HG02623 (cell line): Measurements from ENCODE around the gene MSH6.
A peak's percentile ranks its signal among the peaks of the same experiment; 100 is the strongest.

Experiments used
- ATAC-seq: cut with Tn5 transposase; IDR thresholded peaks from one replicate; pipeline ENCODE4 v1.9.1; 2021; ENCODE audit warnings: moderate library complexity; ENCODE audit not compliant: unreplicated experiment

The MSH6 gene, protein sequence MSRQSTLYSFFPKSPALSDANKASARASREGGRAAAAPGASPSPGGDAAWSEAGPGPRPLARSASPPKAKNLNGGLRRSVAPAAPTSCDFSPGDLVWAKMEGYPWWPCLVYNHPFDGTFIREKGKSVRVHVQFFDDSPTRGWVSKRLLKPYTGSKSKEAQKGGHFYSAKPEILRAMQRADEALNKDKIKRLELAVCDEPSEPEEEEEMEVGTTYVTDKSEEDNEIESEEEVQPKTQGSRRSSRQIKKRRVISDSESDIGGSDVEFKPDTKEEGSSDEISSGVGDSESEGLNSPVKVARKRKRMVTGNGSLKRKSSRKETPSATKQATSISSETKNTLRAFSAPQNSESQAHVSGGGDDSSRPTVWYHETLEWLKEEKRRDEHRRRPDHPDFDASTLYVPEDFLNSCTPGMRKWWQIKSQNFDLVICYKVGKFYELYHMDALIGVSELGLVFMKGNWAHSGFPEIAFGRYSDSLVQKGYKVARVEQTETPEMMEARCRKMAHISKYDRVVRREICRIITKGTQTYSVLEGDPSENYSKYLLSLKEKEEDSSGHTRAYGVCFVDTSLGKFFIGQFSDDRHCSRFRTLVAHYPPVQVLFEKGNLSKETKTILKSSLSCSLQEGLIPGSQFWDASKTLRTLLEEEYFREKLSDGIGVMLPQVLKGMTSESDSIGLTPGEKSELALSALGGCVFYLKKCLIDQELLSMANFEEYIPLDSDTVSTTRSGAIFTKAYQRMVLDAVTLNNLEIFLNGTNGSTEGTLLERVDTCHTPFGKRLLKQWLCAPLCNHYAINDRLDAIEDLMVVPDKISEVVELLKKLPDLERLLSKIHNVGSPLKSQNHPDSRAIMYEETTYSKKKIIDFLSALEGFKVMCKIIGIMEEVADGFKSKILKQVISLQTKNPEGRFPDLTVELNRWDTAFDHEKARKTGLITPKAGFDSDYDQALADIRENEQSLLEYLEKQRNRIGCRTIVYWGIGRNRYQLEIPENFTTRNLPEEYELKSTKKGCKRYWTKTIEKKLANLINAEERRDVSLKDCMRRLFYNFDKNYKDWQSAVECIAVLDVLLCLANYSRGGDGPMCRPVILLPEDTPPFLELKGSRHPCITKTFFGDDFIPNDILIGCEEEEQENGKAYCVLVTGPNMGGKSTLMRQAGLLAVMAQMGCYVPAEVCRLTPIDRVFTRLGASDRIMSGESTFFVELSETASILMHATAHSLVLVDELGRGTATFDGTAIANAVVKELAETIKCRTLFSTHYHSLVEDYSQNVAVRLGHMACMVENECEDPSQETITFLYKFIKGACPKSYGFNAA (N-terminal part only)

GRCh38 chr2:47782671-47783485, at the start of gene MSH6:
MSH6 (plus strand) TSS chr2:47783145; CDS start chr2:47783234, 89 bp downstream.
- peak; percentile 79 for ATAC-seq

GRCh38 chr2:47735136-47735869, 47.6 kb upstream of the MSH6 start:
- ATAC-seq, result no peak

GRCh38 chr2:47735912-47736311, 47.0 kb upstream of the MSH6 start:
- ATAC-seq, result no peak

DNA sequence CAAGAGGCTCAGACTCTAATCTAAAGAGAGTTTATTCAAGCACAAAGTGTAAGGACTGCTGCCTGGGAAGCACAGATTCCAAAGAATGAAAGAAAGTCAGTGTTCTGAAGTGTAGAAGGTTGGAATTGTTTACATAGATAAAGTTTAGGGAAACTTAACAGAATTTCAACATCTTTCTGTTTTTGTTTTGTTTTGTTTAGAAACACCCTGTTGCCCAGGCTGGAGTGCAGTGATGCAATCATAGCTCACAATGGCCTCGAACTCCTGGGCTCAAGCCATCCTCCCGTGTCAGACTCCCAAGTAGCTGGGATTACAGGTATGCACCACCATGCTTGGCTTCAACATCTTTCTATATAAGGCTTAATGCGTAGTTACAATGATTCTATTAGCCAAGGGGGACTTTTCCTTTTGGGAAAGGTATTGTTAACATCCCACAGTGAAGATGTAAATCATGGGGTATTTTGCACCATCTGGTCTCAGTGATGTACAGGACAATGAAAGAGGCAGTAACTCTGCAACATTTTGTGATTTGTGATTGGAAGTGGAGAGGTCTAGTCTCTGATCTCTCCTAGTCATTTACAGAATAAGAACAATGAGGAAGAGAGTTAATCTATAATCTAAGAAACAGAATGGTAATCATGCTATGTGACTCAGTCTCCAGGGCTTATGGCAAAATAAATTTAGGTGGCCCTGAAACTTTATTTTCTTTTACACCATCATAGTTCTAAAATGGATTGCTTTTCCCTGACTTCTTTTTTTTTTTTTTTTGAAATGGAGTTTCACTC, 45.6 kb upstream of the MSH6 start:
- no peak for ATAC-seq

- ATAC-seq, result no peak
Observed at GRCh38 chr2:47738331-47738730, 44.6 kb upstream of the MSH6 start.

GRCh38 chr2:47741101-47741500, 41.8 kb upstream of the MSH6 start:
- ATAC-seq, result no peak

DNA sequence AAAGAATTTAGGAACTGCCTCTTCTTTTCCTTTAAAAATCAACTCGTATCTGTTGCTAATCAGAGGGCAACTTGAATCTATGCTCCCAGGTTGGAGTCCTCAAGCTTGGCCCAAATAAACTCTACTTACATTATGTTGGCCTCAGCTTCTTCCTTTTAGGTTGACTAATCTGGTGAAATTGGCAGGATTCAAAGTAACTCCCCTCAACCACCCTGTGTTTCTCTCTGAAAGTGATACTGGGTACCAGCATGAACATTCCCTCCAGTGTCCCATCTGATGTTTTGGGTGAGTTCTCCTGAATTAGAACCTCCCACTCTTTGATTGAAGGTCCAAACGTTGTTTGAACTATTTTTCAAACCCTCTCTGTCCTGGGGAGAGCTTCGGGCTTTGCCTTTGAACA, 41.3 kb upstream of the MSH6 start:
- ATAC-seq, result no peak

DNA sequence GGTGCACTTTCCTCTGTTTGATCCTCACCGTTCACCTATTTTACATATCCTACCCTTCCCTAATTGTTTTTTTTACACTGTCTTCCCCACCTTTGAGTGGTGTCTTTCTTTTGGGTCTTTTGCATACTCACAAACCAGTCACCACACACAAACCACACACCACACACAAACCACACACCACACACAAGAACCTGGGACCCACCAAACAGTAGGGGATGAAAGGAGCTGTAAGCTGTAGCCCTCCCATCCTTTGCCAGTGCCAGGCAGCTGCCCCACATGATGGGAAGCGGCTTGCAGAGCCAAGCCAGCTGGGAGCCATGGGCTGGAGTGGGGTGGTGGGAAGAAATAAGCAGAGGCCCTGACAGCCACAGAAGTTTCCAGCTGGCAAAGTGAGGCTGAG, 38.9 kb upstream of the MSH6 start:
- no peak for ATAC-seq

GRCh38 chr2:47747878-47748277, 35.1 kb upstream of the MSH6 start:
- ATAC-seq, result no peak

DNA sequence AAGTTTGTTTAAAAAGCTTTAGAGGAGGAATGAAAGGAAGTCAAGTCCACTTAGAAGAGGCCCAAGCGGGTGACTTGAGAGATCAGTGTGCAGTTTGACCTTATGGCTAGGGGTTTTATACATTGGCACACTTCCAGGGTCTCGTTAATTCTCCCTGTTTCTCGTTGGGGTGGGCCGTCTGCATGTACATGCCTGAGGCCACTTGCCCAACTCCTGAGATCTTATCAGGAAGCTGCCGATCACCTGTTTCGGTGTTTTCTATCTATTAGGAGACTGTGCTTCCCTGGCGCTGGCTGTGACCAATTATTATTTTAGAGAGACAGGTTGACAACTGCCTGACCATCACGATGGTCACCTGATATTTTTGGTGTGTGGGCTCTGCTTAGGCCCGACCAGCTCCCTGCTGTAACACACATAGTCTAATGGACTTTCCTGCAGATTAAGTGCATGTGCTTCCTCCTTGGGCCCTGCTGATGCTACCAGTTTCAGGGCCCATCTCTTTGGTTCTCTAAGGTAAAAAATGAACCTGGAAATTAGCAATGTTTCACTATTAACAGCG, 31.0 kb upstream of the MSH6 start:
- peak; percentile 33 for ATAC-seq

GRCh38 chr2:47767497-47767844, 15.5 kb upstream of the MSH6 start:
- no peak for ATAC-seq

DNA sequence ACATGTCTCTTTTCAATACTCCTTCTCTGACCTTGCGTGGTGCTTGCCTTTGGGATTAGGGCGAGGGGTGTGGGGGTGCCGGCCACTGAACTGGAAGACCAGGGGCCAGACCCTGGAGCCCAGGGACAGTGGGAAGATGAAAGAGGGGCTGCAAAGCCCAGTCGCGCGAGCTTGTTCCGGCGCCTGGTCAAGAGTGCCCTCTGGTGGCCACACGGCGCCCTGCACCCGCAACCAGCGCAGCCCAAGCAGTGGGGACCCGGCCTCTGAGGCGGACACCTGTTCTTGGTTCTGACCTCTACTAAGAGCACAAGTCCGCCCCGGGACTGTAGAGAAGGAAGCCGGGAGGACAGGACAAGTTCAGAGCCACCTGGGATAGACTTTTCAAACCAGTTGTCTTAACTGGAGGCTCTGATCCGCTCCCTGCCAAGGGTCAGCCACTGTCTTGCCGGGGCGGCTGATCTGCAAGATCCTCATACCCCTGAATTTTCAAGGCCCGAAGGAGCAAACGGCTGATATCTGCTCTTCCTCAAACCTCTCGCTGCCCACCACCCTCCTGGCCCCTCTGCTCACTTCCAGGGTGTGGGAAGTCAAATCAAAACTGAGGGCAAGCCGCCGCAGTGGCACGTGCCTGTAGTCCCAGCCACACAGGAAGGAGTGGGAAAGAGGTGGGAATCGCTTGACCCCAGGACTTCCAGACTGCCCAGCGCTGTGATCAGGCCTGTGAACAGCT, 14.9 kb upstream of the MSH6 start:
- ATAC-seq, result no peak

DNA sequence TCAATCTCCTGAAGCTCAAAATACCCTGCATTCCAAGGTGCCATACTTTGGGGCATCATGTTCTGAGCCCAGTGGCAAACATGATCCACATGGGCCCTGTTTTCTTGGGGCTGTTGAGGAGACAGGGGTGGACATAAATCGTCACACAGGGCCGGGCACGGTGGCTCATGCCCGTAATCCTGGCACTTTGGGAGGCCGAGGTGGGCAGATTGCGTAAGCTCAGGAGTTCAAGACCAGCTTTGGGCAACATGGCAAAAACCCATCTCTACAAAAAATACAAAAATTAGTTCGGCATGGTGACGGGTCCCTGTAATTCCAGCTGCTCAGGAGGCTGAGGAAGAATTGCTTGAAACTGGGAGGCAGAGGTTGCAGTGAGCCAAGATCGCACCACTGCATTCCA, 13.6 kb upstream of the MSH6 start:
- ATAC-seq, result no peak

GRCh38 chr2:47771211-47771610, 11.7 kb upstream of the MSH6 start:
- ATAC-seq, result no peak

DNA sequence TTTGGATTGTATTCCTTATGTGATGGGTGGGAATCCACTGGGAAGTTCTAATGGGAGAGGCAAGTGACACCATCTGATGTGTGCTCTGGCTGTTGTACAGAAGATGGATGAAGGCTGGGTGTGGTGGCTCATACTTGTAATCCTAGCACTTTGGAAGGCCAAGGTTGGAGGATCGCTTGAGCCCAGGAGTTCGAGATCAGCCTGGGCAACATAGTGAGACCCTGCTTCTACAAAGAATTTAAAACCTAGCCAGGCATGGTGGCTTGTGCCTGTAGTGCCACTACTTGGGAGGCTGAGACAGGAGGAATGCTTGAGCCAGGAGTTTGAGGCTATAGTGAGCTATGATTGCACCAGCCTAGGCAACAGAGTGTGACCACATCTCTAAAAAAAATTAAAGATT, 10.6 kb upstream of the MSH6 start:
- ATAC-seq, result no peak

- no peak for ATAC-seq
Observed at GRCh38 chr2:47774567-47774966, 8.4 kb upstream of the MSH6 start.

- ATAC-seq, result no peak
Observed at GRCh38 chr2:47777277-47777937, 5.5 kb upstream of the MSH6 start.
